ENCODE measurements around the gene MYBPC2. TPM values are rescaled to one million over a fixed set of nuclear protein-coding genes. Genes with fewer than 3 reads are reported as not detected.

MYBPC2 gene
- total and polyA plus RNA-seq, 12 donors, result 0.03 to 1.6 TPM; not detected in 10

DNA sequence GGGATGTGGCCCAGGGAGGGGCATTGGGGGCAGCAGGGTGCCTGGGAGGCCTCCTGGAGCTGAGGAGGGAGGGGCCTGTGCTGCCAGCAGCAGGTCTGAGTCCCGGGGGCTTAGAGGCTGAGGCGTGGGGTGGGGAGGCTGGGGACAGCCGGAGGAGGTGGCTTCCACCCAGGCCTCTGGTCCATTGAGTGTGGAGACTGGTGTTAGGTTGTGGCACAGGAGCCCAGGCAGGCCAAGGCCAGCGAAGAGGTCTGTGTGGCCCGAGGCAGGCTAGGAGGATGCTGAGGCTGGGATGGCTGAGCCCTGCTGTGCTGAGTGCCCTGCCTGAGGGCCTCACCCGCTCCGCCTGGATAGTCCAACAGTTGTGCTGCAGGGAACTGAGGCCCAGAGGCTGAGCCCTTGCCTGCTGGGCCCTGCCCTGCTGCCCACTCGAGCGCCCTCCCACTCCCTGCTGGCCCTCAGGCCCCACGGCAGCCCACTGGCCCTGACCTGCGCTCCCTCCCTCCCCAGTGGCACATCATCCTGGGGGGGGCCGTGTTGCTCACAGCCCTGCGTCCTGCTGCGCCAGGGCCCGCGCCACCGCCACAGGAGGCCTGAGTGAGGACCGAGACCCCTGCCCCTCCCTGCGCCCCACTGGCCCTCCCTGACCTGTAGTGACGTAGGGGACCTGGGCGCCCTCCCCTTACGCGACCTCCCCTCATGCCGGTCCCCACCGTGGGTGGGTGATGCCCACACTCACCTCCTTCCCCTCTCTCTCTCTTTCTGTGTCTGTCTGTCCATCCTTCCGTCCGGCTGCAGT lies 48.9 kb downstream of the MYBPC2 start:
- H3K4me1 ChIP-seq (replicated peaks in 1 of 2), result peaks cover 9 to 12% of the 10 kb centered on the region in 2 donors
- H3K36me3 ChIP-seq (replicated peaks in 1 of 2), result peaks cover 0 to 50% of the 10 kb centered on the region in 2 donors
- TF ChIP-seq, protein P1, sequence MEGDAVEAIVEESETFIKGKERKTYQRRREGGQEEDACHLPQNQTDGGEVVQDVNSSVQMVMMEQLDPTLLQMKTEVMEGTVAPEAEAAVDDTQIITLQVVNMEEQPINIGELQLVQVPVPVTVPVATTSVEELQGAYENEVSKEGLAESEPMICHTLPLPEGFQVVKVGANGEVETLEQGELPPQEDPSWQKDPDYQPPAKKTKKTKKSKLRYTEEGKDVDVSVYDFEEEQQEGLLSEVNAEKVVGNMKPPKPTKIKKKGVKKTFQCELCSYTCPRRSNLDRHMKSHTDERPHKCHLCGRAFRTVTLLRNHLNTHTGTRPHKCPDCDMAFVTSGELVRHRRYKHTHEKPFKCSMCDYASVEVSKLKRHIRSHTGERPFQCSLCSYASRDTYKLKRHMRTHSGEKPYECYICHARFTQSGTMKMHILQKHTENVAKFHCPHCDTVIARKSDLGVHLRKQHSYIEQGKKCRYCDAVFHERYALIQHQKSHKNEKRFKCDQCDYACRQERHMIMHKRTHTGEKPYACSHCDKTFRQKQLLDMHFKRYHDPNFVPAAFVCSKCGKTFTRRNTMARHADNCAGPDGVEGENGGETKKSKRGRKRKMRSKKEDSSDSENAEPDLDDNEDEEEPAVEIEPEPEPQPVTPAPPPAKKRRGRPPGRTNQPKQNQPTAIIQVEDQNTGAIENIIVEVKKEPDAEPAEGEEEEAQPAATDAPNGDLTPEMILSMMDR (IDR thresholded peaks at IDR 0.05), result no peak
- TF ChIP-seq POLR2A (IDR thresholded peaks at IDR 0.05), result no peak
- H3K9me3 ChIP-seq (replicated peaks in 1 of 3), result no peaks in the 10 kb centered on the region
- no peak overlapping the region for H3K27ac ChIP-seq
- WGBS, 4 donors, result 92 to 94% (median 93%) methylated on average over 11 to 27 of the region's 27 CpGs
- H3K27me3 ChIP-seq, result no peaks in the 10 kb centered on the region
- intact Hi-C loops (cut with DNase I), result no loop called here
- H3K4me3 ChIP-seq, result no peak overlapping the region
- no peak for DNase-seq

DNA sequence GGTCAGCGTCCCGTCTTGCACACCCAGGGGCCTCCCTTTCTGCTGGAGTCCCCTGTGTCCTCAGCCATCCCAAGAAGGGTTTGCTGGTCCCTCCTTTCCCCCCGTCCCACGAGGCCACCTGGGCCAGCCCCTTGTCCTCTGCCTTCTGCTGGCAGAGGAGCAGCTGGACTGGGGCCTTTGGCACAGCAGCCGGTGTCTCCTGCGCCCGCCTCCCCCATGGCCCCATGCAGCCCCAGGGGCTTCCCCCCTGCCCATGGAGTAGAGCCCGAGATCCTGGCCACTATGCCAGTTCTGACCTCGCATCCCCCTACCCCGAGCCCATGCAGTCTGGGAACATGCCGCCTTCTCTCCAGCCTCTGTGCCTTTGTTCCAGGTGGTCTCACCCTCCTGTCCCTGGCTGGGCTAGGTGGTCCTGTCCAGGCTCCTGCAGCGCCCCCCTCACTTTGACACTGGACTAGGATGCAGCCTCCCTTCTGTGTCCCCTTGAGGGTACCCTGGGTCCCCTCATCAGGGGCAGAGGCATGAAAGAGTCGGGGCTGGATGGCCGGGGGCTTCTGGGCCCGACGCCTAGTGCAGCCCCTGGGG lies 49.7 kb downstream of the MYBPC2 start:
- WGBS, 4 donors, result 85 to 96% (median 88%) methylated on average over 5 to 16 of the region's 16 CpGs
- H3K36me3 ChIP-seq (replicated peaks in 1 of 2), result peaks cover 0 to 50% of the 10 kb centered on the region in 2 donors

DNA sequence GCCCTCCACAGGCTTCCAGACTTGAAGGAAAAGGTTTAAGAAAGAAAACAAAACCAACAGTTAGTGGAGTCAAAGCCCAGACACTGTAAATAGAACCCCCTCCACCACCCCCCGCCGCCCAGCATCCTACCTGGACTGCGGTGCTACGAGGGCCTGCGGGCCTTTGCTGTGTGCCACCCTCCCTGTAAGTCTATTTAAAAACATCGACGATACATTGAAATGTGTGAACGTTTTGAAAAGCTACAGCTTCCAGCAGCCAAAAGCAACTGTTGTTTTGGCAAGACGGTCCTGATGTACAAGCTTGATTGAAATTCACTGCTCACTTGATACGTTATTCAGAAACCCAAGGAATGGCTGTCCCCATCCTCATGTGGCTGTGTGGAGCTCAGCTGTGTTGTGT lies 50.2 kb downstream of the MYBPC2 start:
- H3K27ac ChIP-seq, result no peak overlapping the region
- H3K4me1 ChIP-seq (replicated peaks in 1 of 2), result peaks cover 0 to 1% of the 10 kb centered on the region in 2 donors
- TF ChIP-seq POLR2A (IDR thresholded peaks at IDR 0.05), result no peak
- TF ChIP-seq, protein P1 (IDR thresholded peaks at IDR 0.05), result no peak
- no peaks in the 10 kb centered on the region for H3K9me3 ChIP-seq (replicated peaks in 1 of 3)
- DNase-seq, result no peak
- WGBS, 4 donors, result 87 to 90% (median 88%) methylated on average over 10 of the region's 10 CpGs
- H3K36me3 ChIP-seq (replicated peaks in 1 of 2), result peaks cover 0 to 50% of the 10 kb centered on the region in 2 donors
- intact Hi-C loops (cut with DNase I), result no loop called here
- peaks cover 12% of the 10 kb centered on the region for H3K27me3 ChIP-seq
- H3K4me3 ChIP-seq, result no peak overlapping the region

More for the DNA sequence above, 49.7 kb downstream of the MYBPC2 start:
- TF ChIP-seq, protein P1 (IDR thresholded peaks at IDR 0.05), result no peak
- no peak for TF ChIP-seq POLR2A (IDR thresholded peaks at IDR 0.05)
- intact Hi-C loops (cut with DNase I), result no loop called here
- Histone ChIP-seq H3K4me1 (replicated peaks in 1 of 2) (peaks cover 4 to 7% of the 10 kb centered on the region in 2 donors), H3K27me3 (peaks cover 7% of the 10 kb centered on the region), H3K9me3 (replicated peaks in 1 of 3) (no peaks in the 10 kb centered on the region), H3K27ac (no peak overlapping the region), H3K4me3 (no peak overlapping the region)
- DNase-seq, result no peak

DNA sequence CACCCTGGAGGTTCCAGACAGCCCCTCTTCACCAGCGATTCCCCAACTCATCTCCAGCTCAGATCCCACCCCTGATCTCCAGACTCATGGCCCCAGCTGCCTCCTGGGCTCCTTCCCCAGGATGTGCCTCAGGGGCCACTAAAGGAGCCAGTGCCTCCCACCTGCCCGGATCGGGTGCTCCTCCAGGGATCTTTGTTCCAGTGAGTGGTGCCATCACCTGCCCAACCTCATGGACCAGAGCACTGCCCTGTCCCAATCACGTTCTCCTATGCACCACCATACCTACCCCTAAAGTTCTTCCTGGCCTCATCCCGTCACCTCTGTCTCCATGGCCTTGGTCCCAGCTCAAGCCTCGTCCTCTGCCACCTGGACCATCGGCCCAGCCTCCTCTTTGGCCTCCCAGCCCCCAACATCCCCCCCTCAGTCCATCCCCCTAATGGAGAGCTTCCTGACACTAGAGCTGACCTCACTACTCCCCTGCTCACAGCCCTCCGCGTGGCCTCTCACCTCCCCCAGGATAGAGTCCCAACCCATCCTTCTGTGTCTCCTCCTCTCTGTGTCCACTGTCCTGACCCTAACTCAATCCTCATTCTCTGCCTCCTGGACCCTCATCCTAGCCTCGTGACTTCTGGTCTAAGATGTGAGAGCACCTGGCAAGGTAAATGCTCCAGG lies 52.7 kb downstream of the MYBPC2 start:
- Histone ChIP-seq H3K36me3 (replicated peaks in 1 of 2) (peaks cover 0 to 25% of the 10 kb centered on the region in 2 donors), H3K27me3 (peaks cover 12% of the 10 kb centered on the region), H3K27ac (no peak overlapping the region), H3K4me1 (replicated peaks in 1 of 2) (no peaks in the 10 kb centered on the region), H3K4me3 (no peak overlapping the region), H3K9me3 (replicated peaks in 1 of 3) (no peaks in the 10 kb centered on the region)
- TF ChIP-seq POLR2A (IDR thresholded peaks at IDR 0.05), result no peak
- TF ChIP-seq, protein P1 (IDR thresholded peaks at IDR 0.05), result no peak
- 81 to 84% (median 83%) methylated on average over 9 to 10 of the region's 10 CpGs for WGBS, 4 donors
- intact Hi-C loops (cut with DNase I), result no loop called here
- no peak for DNase-seq
